GM19468 (cell line): ENCODE data around the gene BMERB1.
"Not testable (repeated sequence)": the region's sequence is repeated elsewhere in the genome, so short reads cannot be mapped to it uniquely, and the experiment has no call there.

ENCODE experiments used
- ATAC-seq: cut with Tn5 transposase; IDR thresholded peaks from one replicate; pipeline ENCODE4 v1.9.1; 2021; ENCODE audit warnings: mild to moderate bottlenecking, moderate library complexity, moderate number of reproducible peaks; ENCODE audit not compliant: unreplicated experiment; ENCODE audit errors: extremely low read depth

BMERB1 gene

GRCh38 chr16:15422222-15422621 lies 12.2 kb upstream of the BMERB1 start:
- no peak for ATAC-seq

- no peak for ATAC-seq
Observed at GRCh38 chr16:15425861-15426260, 8.5 kb upstream of the BMERB1 start.

- ATAC-seq: no peak
Observed at GRCh38 chr16:15426796-15427195, 7.6 kb upstream of the BMERB1 start.

- ATAC-seq: no peak
Observed at GRCh38 chr16:15427648-15428239, 6.6 kb upstream of the BMERB1 start.

- not testable (repeated sequence) for ATAC-seq
Observed at GRCh38 chr16:15430884-15431283, 3.5 kb upstream of the BMERB1 start.

- no peak for ATAC-seq
Observed at GRCh38 chr16:15434079-15434424, 336 bp upstream of the BMERB1 start.

GRCh38 chr16:15435216-15435864 lies 952 bp downstream of the BMERB1 start:
- ATAC-seq: no peak

- ATAC-seq: no peak
Observed at GRCh38 chr16:15439102-15439501, 4.7 kb downstream of the BMERB1 start.

- ATAC-seq: no peak
Observed at GRCh38 chr16:15439521-15439920, 5.1 kb downstream of the BMERB1 start.

- no peak for ATAC-seq
Observed at GRCh38 chr16:15440852-15441251, 6.5 kb downstream of the BMERB1 start.

GRCh38 chr16:15442140-15442539 lies 7.8 kb downstream of the BMERB1 start:
- not testable (repeated sequence) for ATAC-seq

- no peak for ATAC-seq
Observed at GRCh38 chr16:15443753-15444152, 9.4 kb downstream of the BMERB1 start.

GRCh38 chr16:15444264-15444663 lies 9.9 kb downstream of the BMERB1 start:
- no peak for ATAC-seq

- no peak for ATAC-seq
Observed at GRCh38 chr16:15445450-15445849, 11.1 kb downstream of the BMERB1 start.

GRCh38 chr16:15446901-15447300 lies 12.5 kb downstream of the BMERB1 start:
- ATAC-seq: no peak

- no peak for ATAC-seq
Observed at GRCh38 chr16:15450624-15451023, 16.2 kb downstream of the BMERB1 start.

- ATAC-seq: no peak
Observed at GRCh38 chr16:15451098-15451731, 16.8 kb downstream of the BMERB1 start.

- no peak for ATAC-seq
Observed at GRCh38 chr16:15452246-15452855, 18.0 kb downstream of the BMERB1 start.

- ATAC-seq: not testable (repeated sequence)
Observed at GRCh38 chr16:15453296-15453695, 18.9 kb downstream of the BMERB1 start.

GRCh38 chr16:15454933-15455332 lies 20.5 kb downstream of the BMERB1 start:
- ATAC-seq: not testable (repeated sequence)

- ATAC-seq: no peak
Observed at GRCh38 chr16:15457400-15457799, 23.0 kb downstream of the BMERB1 start.
